Motor neuron (in vitro differentiated cells): ENCODE measurements around the gene ZSCAN5C. TPM values are rescaled to one million over a fixed set of nuclear protein-coding genes. Genes with fewer than 3 reads are reported as not detected.
A peak's percentile ranks its signal among the peaks of the same experiment; 100 is the strongest.

Source experiments
- ATAC-seq, 8 experiments: fragments of 200-7000 bp; cut with Tn5 transposase; replicated peaks in 6 of 8; 2 replicates each; pipeline ENCODE4 v1.8.0; 2021; ENCODE audit warnings: mild to moderate bottlenecking in 8 of 8, moderate library complexity in 8 of 8
- H3K27ac ChIP-seq, 2 donors: fragments of 250-450 bp; sonication (Bioruptor Pico); 2 replicates each; pipeline ENCODE4 v1.9.0; 2021; ENCODE audit warnings: antibody characterized with exemption in 2 of 2, mild to moderate bottlenecking in 2 of 2, moderate library complexity in 1 of 2
- H3K4me1 ChIP-seq, 2 donors: fragments of 250-450 bp; sonication (Bioruptor Pico); replicated peaks in 1 of 2; 2 replicates each; pipeline ENCODE4 v1.6.1; 2021; ENCODE audit warnings: antibody characterized with exemption in 2 of 2, mild to moderate bottlenecking in 2 of 2, moderate library complexity in 1 of 2
- H3K4me3 ChIP-seq, 5 donors: fragments of 250-450 bp; sonication (Bioruptor Pico); 2 replicates each; pipeline ENCODE4 v1.9.0; 2021; ENCODE audit warnings: antibody characterized with exemption in 5 of 5, mild to moderate bottlenecking in 5 of 5, moderate library complexity in 4 of 5
- WGBS, 10 experiments: fragments of 450-650 bp; shearing (Covaris generic); methylation state at CpG; one replicate each; pipeline ENCODE4 v1.0.0; 2022; 5-methylcytosine and 5-hydroxymethylcytosine counted together
- in situ Hi-C, 9 experiments: fragments of 400-800 bp; cut with MboI; loops; one replicate each; pipeline ENCODE4 v1.15.0; 2021; ENCODE audit warnings: low sequenced_read_pairs in 9 of 9, low pct_unique_long_range_greater_than_20kb in 2 of 9; ENCODE audit not compliant: unreplicated experiment in 9 of 9
- total RNA-seq, 8 experiments: library from RNA; unstranded; fragments of 300-600 nt; gene quantifications; 2 replicates each; pipeline versions ENCODE4 v1.2.3 to v1.2.4, GENCODE V29; 2022

Gene ZSCAN5C
- total RNA-seq, 8 experiments from 2014 or later, result 0.38 TPM; not detected in 7

- H3K4me3 ChIP-seq, result no peak overlapping the region
- in situ Hi-C loops, result no loop called here
- H3K27ac ChIP-seq, result no peak overlapping the region
- H3K4me1 ChIP-seq, result no peaks in the 10 kb centered on the region
- peak in 6 of 8 experiments; percentile 30 to 90 (median 72) for ATAC-seq
- WGBS, 10 experiments, result 10 to 100% (median 20%) methylated on average over 1 to 6 of the region's 10 CpGs; no CpG with 5 or more reads in 5 of the 10 experiments
Measured at GRCh38 chr19:56252699-56253422, 50.8 kb downstream of the ZSCAN5C start.

GRCh38 chr19:56253737-56254136 is 51.7 kb downstream of the ZSCAN5C start:
- no peak overlapping the region for H3K27ac ChIP-seq
- no peaks in the 10 kb centered on the region for H3K4me1 ChIP-seq
- ATAC-seq, result peak in 5 of 8 experiments; percentile 25 to 69 (median 65)
- no peak overlapping the region for H3K4me3 ChIP-seq
- in situ Hi-C loops, result no loop called here
- WGBS, 10 experiments, result 0 to 93% (median 72%) methylated on average over 1 to 5 of the region's 5 CpGs

- H3K4me3 ChIP-seq, result no peak overlapping the region
- WGBS, 10 experiments, result 40 to 82% methylated on average over 1 to 3 of the region's 12 CpGs; no CpG with 5 or more reads in 8 of the 10 experiments
- ATAC-seq, result no peak
- H3K27ac ChIP-seq, result no peak overlapping the region
- in situ Hi-C loops, result no loop called here
- no peaks in the 10 kb centered on the region for H3K4me1 ChIP-seq
Measured at GRCh38 chr19:56258272-56258671, 56.2 kb downstream of the ZSCAN5C start.

Other genes starting within 250 kb of the ZSCAN5C start
- under 1 TPM in 3 of 8 experiments, not detected in 5; 0.10 to 0.14 (median 0.10) TPM for gene NLRP5, start 215.5 kb upstream of the ZSCAN5C start, total RNA-seq
- gene ZNF787, start 81.0 kb upstream of the ZSCAN5C start, total RNA-seq, result 10 to 100 TPM; 15.2 to 22.3 (median 17.5) TPM
- gene ZNF444, start 61.0 kb upstream of the ZSCAN5C start, total RNA-seq, result 10 to 100 TPM; 10.4 to 20.1 (median 13.3) TPM
- under 1 TPM in 1 of 8 experiments, not detected in 7; 0.29 TPM for gene GALP, start 26.3 kb upstream of the ZSCAN5C start, total RNA-seq
- under 1 TPM in 4 of 8 experiments, not detected in 4; 0.13 to 0.21 (median 0.18) TPM for gene ZSCAN5B, start 4.5 kb upstream of the ZSCAN5C start, total RNA-seq
- gene EDDM13, start 70.5 kb downstream of the ZSCAN5C start, total RNA-seq, result 1 to 10 TPM in 3 of 8 experiments, under 1 TPM in 3, not detected in 2; 0.46 to 9.9 (median 2.5) TPM
- gene ZSCAN5A, start 112.6 kb downstream of the ZSCAN5C start, total RNA-seq, result 10 to 100 TPM in 3 of 8 experiments, 1 to 10 TPM in 5; 5.2 to 21.4 (median 7.0) TPM
- gene ZNF582, start 191.3 kb downstream of the ZSCAN5C start, total RNA-seq, result 1 to 10 TPM; 1.0 to 7.9 (median 3.7) TPM
- gene ZNF583, start 202.1 kb downstream of the ZSCAN5C start, total RNA-seq, result 10 to 100 TPM in 1 of 8 experiments, 1 to 10 TPM in 7; 3.4 to 11.8 (median 6.6) TPM